HUES6 (cell line): ENCODE results near the gene AIF1.

ENCODE experiments used
- H3K27ac ChIP-seq: 2 replicates; pipeline ENCODE4 v1.7.0; 2013; ENCODE audit warnings: low read depth, mild to moderate bottlenecking, low read length, inconsistent platforms
- H3K27me3 ChIP-seq: 2 replicates; pipeline ENCODE4 v1.6.1; 2013; ENCODE audit warnings: low read length; ENCODE audit not compliant: control insufficient read depth, insufficient read depth
- H3K36me3 ChIP-seq: 2 replicates; pipeline ENCODE4 v1.6.1; 2013; ENCODE audit warnings: low read length; ENCODE audit not compliant: control insufficient read depth, insufficient read depth
- H3K4me1 ChIP-seq: 2 replicates; pipeline ENCODE4 v1.6.1; 2013; ENCODE audit warnings: low read length; ENCODE audit not compliant: control insufficient read depth, insufficient read depth
- H3K4me3 ChIP-seq: 2 replicates; pipeline ENCODE4 v1.5.1; 2013; ENCODE audit warnings: low read depth, low read length
- H3K9ac ChIP-seq: one replicate; pipeline ENCODE4 v1.6.1; 2013; ENCODE audit warnings: mild to moderate bottlenecking, low read length
- H3K9me3 ChIP-seq: 2 replicates; pipeline ENCODE4 v1.6.1; 2013; ENCODE audit warnings: low read depth, low read length; ENCODE audit not compliant: control insufficient read depth, insufficient read depth

The AIF1 gene

GRCh38 chr6:31609519-31610406 is 5.3 kb upstream of the AIF1 start:
- Histone ChIP-seq H3K36me3 (no peaks in the 10 kb centered on the region), H3K9me3 (no peaks in the 10 kb centered on the region), H3K27ac (no peak overlapping the region), H3K27me3 (no peaks in the 10 kb centered on the region), H3K4me1 (peaks cover 1% of the 10 kb centered on the region; the same call in 1 of the 2 replicates), H3K4me3 (no peak overlapping the region), H3K9ac (no peak overlapping the region)

GRCh38 chr6:31610968-31611367 is 4.1 kb upstream of the AIF1 start:
- H3K9ac ChIP-seq = no peak overlapping the region
- peaks cover 13% of the 10 kb centered on the region for H3K4me1 ChIP-seq
- H3K36me3 ChIP-seq = no peaks in the 10 kb centered on the region
- no peak overlapping the region for H3K4me3 ChIP-seq
- H3K9me3 ChIP-seq = no peaks in the 10 kb centered on the region
- H3K27me3 ChIP-seq = no peaks in the 10 kb centered on the region
- no peak overlapping the region for H3K27ac ChIP-seq

- Histone ChIP-seq H3K27me3 (no peaks in the 10 kb centered on the region), H3K36me3 (no peaks in the 10 kb centered on the region), H3K4me1 (peaks cover 15% of the 10 kb centered on the region), H3K27ac (no peak overlapping the region), H3K9me3 (no peaks in the 10 kb centered on the region), H3K4me3 (no peak overlapping the region), H3K9ac (no peak overlapping the region)
These were observed 887 bp upstream of the AIF1 start for GRCh38 chr6:31614075-31614619.

GRCh38 chr6:31615748-31616147 is 714 bp downstream of the AIF1 start:
- no peaks in the 10 kb centered on the region for H3K36me3 ChIP-seq
- no peak overlapping the region for H3K9ac ChIP-seq
- peaks cover 15% of the 10 kb centered on the region for H3K4me1 ChIP-seq
- H3K9me3 ChIP-seq = no peaks in the 10 kb centered on the region
- H3K27me3 ChIP-seq = no peaks in the 10 kb centered on the region
- H3K4me3 ChIP-seq = no peak overlapping the region
- no peak overlapping the region for H3K27ac ChIP-seq

GRCh38 chr6:31617010-31617409 is 2.0 kb downstream of the AIF1 start:
- no peak overlapping the region for H3K9ac ChIP-seq
- no peak overlapping the region for H3K4me3 ChIP-seq
- peaks cover 15% of the 10 kb centered on the region for H3K4me1 ChIP-seq
- no peak overlapping the region for H3K27ac ChIP-seq
- no peaks in the 10 kb centered on the region for H3K9me3 ChIP-seq
- H3K36me3 ChIP-seq = peaks cover 9% of the 10 kb centered on the region
- no peaks in the 10 kb centered on the region for H3K27me3 ChIP-seq

GRCh38 chr6:31619805-31620585 is 5.0 kb downstream of the AIF1 start:
- Histone ChIP-seq H3K27me3 (no peaks in the 10 kb centered on the region), H3K4me1 (peaks cover 17% of the 10 kb centered on the region), H3K27ac (peak overlapping the region; percentile 93), H3K4me3 (peak overlapping the region; percentile 78), H3K9me3 (no peaks in the 10 kb centered on the region), H3K36me3 (peaks cover 39% of the 10 kb centered on the region), H3K9ac (peak overlapping the region; percentile 96)

GRCh38 chr6:31620586-31621319 is 5.7 kb downstream of the AIF1 start, which contains the start of gene PRRC2A:
Gene PRRC2A (plus strand): TSS chr6:31620715. CDS start chr6:31622790, 2,075 bp downstream.
- no peaks in the 10 kb centered on the region for H3K27me3 ChIP-seq
- H3K9me3 ChIP-seq = no peaks in the 10 kb centered on the region
- peak within 1 kb of the TSS; percentile 78 for H3K4me3 ChIP-seq
- H3K27ac ChIP-seq = peak within 1 kb of the TSS; percentile 99
- peak within 1 kb of the TSS; percentile 98 for H3K9ac ChIP-seq
- peaks cover 10% of the 10 kb centered on the region for H3K4me1 ChIP-seq
- peaks cover 47% of the 10 kb centered on the region for H3K36me3 ChIP-seq

- H3K9ac ChIP-seq = peak overlapping the region; percentile 98
- H3K9me3 ChIP-seq = no peaks in the 10 kb centered on the region
- peak overlapping the region; percentile 99 for H3K27ac ChIP-seq
- no peaks in the 10 kb centered on the region for H3K27me3 ChIP-seq
- H3K36me3 ChIP-seq = peaks cover 53% of the 10 kb centered on the region
- H3K4me3 ChIP-seq = peak overlapping the region; percentile 74
- H3K4me1 ChIP-seq = peaks cover 6% of the 10 kb centered on the region
These were observed 6.4 kb downstream of the AIF1 start for GRCh38 chr6:31621320-31621939.

- Histone ChIP-seq H3K9me3 (no peaks in the 10 kb centered on the region), H3K36me3 (peaks cover 59% of the 10 kb centered on the region), H3K27me3 (no peaks in the 10 kb centered on the region), H3K4me3 (peak overlapping the region; percentile 74), H3K27ac (peak overlapping the region; percentile 99), H3K9ac (peak overlapping the region; percentile 98), H3K4me1 (peaks cover 6% of the 10 kb centered on the region)
These were observed 7.0 kb downstream of the AIF1 start for GRCh38 chr6:31621991-31622390.

GRCh38 chr6:31622684-31623091 is 7.7 kb downstream of the AIF1 start:
- Histone ChIP-seq H3K36me3 (peaks cover 66% of the 10 kb centered on the region), H3K4me3 (peak overlapping the region; percentile 74)

More at GRCh38 chr6:31622684-31623091, 7.7 kb downstream of the AIF1 start:
- H3K4me1 ChIP-seq = peaks cover 6% of the 10 kb centered on the region
- H3K9ac ChIP-seq = no peak overlapping the region
- H3K9me3 ChIP-seq = no peaks in the 10 kb centered on the region
- H3K27me3 ChIP-seq = no peaks in the 10 kb centered on the region
- H3K27ac ChIP-seq = no peak overlapping the region
